HCT116 (cell line): ENCODE measurements around the gene EMC10. TPM values are rescaled to one million over a fixed set of nuclear protein-coding genes. Genes with fewer than 3 reads are reported as not detected.

ENCODE experiments used
- ATAC-seq: fragments of 200-7000 bp; cut with Tn5 transposase; 2 replicates; pipeline ENCODE4 v1.9.1; 2020; ENCODE audit warnings: mild to moderate bottlenecking, moderate library complexity
- BruUV-seq: library from RNA; stranded (reverse); fragments of 400-500 nt; replicated peaks from 2 replicates; lab custom pipeline; 2021; lab: Mats Ljungman, UMichigan
- CTCF ChIA-PET: fragments of 300-600 bp; sonication (Branson Sonifier 250); formaldehyde crosslinking; loops from one replicate; lab custom pipeline; 2021; ENCODE audit warnings: antibody characterized with exemption; lab: Charles Lee
- POLR2A ChIA-PET: fragments of 300-600, 350-600 bp; sonication (Branson Sonifier 250); formaldehyde crosslinking; loops from one replicate; lab custom pipeline; 2021; ENCODE audit warnings: antibody characterized with exemption; lab: Charles Lee
- RAD21 ChIA-PET, 2 experiments: fragments of 300-600 bp; sonication (Branson Sonifier 250); formaldehyde crosslinking; loops; one replicate each; lab custom pipeline; 2023; ENCODE audit warnings: low total read pairs in 2 of 2; ENCODE audit not compliant: uncharacterized antibody in 2 of 2, unreplicated experiment in 2 of 2, low non-redundant PET in 1 of 2; lab: Charles Lee
- DNase-seq: peaks from one replicate; pipeline ENCODE4 v3.0.0-alpha.2; 2010; ENCODE audit warnings: low read depth, low spot score
- H2AFZ ChIP-seq: fragments of 200-600 bp; shearing (Covaris generic), sonication (generic); 2 replicates; pipeline ENCODE4 v1.6.1; 2017; ENCODE audit warnings: low read depth, mixed run types, mixed read lengths, antibody characterized with exemption, low read length; ENCODE audit not compliant: poor library complexity, severe bottlenecking
- H3K27ac ChIP-seq: 2 replicates; pipeline ENCODE4 v1.5.1; 2012; ENCODE audit warnings: low read depth, low read length
- H3K27me3 ChIP-seq: fragments of 200-600 bp; sonication (generic); 2 replicates; pipeline ENCODE4 v1.6.1; 2016; ENCODE audit warnings: mixed run types, low read length, mixed read lengths; ENCODE audit not compliant: insufficient read depth
- H3K36me3 ChIP-seq, 2 experiments: fragments of 200-500 bp in 1 of 2; fragments of 200-600 bp in 1 of 2; sonication (Bioruptor generic) in 1 of 2; sonication (generic) in 1 of 2; 2 replicates each; pipeline versions ENCODE4 v1.5.1 to v1.6.1; 2014 to 2016; ENCODE audit warnings: low read length in 2 of 2, inconsistent platforms in 1 of 2, mixed read lengths in 1 of 2, mixed run types in 1 of 2; ENCODE audit not compliant: insufficient read depth in 2 of 2, control insufficient read depth in 1 of 2
- H3K4me1 ChIP-seq, 2 experiments: fragments of 200-600 bp in 1 of 2; sonication (generic) in 1 of 2; 2 replicates each; pipeline versions ENCODE4 v1.5.1 to v1.6.1; 2012 to 2017; ENCODE audit warnings: low read length in 2 of 2, inconsistent platforms in 1 of 2, mild to moderate bottlenecking in 1 of 2, mixed read lengths in 1 of 2, mixed run types in 1 of 2, moderate library complexity in 1 of 2; ENCODE audit not compliant: insufficient read depth in 2 of 2, control insufficient read depth in 1 of 2
- H3K4me2 ChIP-seq: fragments of 200-600 bp; sonication (generic); 2 replicates; pipeline ENCODE4 v1.6.1; 2017; ENCODE audit warnings: mixed run types, low read length, mixed read lengths
- H3K4me3 ChIP-seq, 2 experiments: fragments of 200-600 bp in 1 of 2; sonication (generic) in 1 of 2; replicated peaks in 1 of 2; 2 replicates each; pipeline ENCODE4 v1.5.1; 2011 to 2016; ENCODE audit warnings: low read length in 2 of 2, control low read depth in 1 of 2, low read depth in 1 of 2, mild to moderate bottlenecking in 1 of 2, mixed read lengths in 1 of 2, mixed run types in 1 of 2
- H3K79me2 ChIP-seq: fragments of 200-600 bp; sonication (generic); 2 replicates; pipeline ENCODE4 v1.6.1; 2017; ENCODE audit warnings: mild to moderate bottlenecking, mixed run types, low read length, moderate library complexity, mixed read lengths; ENCODE audit not compliant: insufficient read depth
- H3K9ac ChIP-seq: fragments of 200-600 bp; sonication (generic); 2 replicates; pipeline ENCODE4 v1.6.1; 2016; ENCODE audit warnings: low read length, mixed read lengths
- H3K9me2 ChIP-seq: fragments of 200-600 bp; sonication (generic), shearing (Covaris generic); 2 replicates; pipeline ENCODE4 v1.6.1; 2017; ENCODE audit warnings: mixed run types, mild to moderate bottlenecking, moderate library complexity; ENCODE audit not compliant: insufficient read depth
- H3K9me3 ChIP-seq, 2 experiments: fragments of 200-500 bp in 1 of 2; fragments of 200-600 bp in 1 of 2; sonication (Bioruptor generic) in 1 of 2; sonication (generic) in 1 of 2; 2 replicates each; pipeline ENCODE4 v1.6.1; 2014 to 2017; ENCODE audit warnings: low read length in 2 of 2, mixed read lengths in 2 of 2, inconsistent platforms in 1 of 2, low read depth in 1 of 2, mild to moderate bottlenecking in 1 of 2, mixed run types in 1 of 2, moderate library complexity in 1 of 2; ENCODE audit not compliant: control insufficient read depth in 1 of 2, insufficient read depth in 1 of 2
- H4K20me1 ChIP-seq: fragments of 200-600 bp; sonication (generic), shearing (Covaris generic); 2 replicates; pipeline ENCODE4 v1.6.1; 2017; ENCODE audit warnings: mixed run types, mild to moderate bottlenecking, moderate library complexity; ENCODE audit not compliant: insufficient read depth
- ATF3 ChIP-seq: IDR thresholded peaks from 2 replicates; pipeline ENCODE4 v1.6.1; 2012
- CTCF ChIP-seq, 3 experiments: fragments of 200-600 bp in 1 of 3; sonication (generic) in 1 of 3; IDR thresholded peaks in 2 of 3; conservative IDR thresholded peaks in 1 of 3; 2 replicates each; pipeline ENCODE4 v1.5.1; 2012 to 2017; ENCODE audit warnings: low read depth in 2 of 3, low read length in 2 of 3, antibody characterized with exemption in 1 of 3, borderline replicate concordance in 1 of 3, control low read depth in 1 of 3, mild to moderate bottlenecking in 1 of 3, mixed read lengths in 1 of 3, mixed run types in 1 of 3, moderate library complexity in 1 of 3; ENCODE audit not compliant: insufficient read depth in 1 of 3
- EGR1 ChIP-seq: IDR thresholded peaks from 2 replicates; pipeline ENCODE4 v1.6.1; 2012; ENCODE audit warnings: low read depth
- ELF1 ChIP-seq: IDR thresholded peaks from 2 replicates; pipeline ENCODE4 v1.6.1; 2012; ENCODE audit warnings: low read depth, borderline replicate concordance
- EZH2 ChIP-seq: fragments of 200-600 bp; sonication (generic); IDR thresholded peaks from 2 replicates; pipeline ENCODE4 v1.6.1; 2017; ENCODE audit warnings: antibody characterized with exemption, mixed run types
- EZH2phosphoT487 ChIP-seq: fragments of 200-600 bp; IDR thresholded peaks from 2 replicates; pipeline ENCODE4 v1.6.1; 2018; ENCODE audit warnings: antibody characterized with exemption, borderline replicate concordance
- FOSL1 ChIP-seq: IDR thresholded peaks from 2 replicates; pipeline ENCODE4 v1.6.1; 2012; ENCODE audit warnings: low read depth
- JUND ChIP-seq: IDR thresholded peaks from 2 replicates; pipeline ENCODE4 v1.6.1; 2012
- MAX ChIP-seq: IDR thresholded peaks from 2 replicates; pipeline ENCODE4 v1.6.1; 2012
- POLR2A ChIP-seq: IDR thresholded peaks from 2 replicates; pipeline ENCODE4 v1.7.0; 2011; ENCODE audit warnings: borderline replicate concordance; ENCODE audit not compliant: insufficient read depth, insufficient read length; ENCODE audit errors: extremely low read depth
- RAD21 ChIP-seq: IDR thresholded peaks from 2 replicates; pipeline ENCODE4 v1.6.1; 2012; ENCODE audit warnings: low read depth, mild to moderate bottlenecking
- REST ChIP-seq: IDR thresholded peaks from 2 replicates; pipeline ENCODE4 v1.6.1; 2012; ENCODE audit warnings: low read depth
- SIN3A ChIP-seq: IDR thresholded peaks from 2 replicates; pipeline ENCODE4 v1.6.1; 2012; ENCODE audit warnings: low read depth
- SP1 ChIP-seq: IDR thresholded peaks from 2 replicates; pipeline ENCODE4 v1.6.1; 2012; ENCODE audit warnings: low read depth
- ZFX ChIP-seq: fragments of 450-650 bp; IDR thresholded peaks from 2 replicates; pipeline ENCODE4 v1.6.1; 2017
- ZNF274 ChIP-seq: fragments of 200-500 bp; sonication (Bioruptor generic); IDR thresholded peaks from 2 replicates; pipeline ENCODE4 v1.6.1; 2014; ENCODE audit warnings: mild to moderate bottlenecking, low read depth, low read length, inconsistent platforms
- intact Hi-C: fragments of 100-400 bp; cut with micrococcal nuclease; formaldehyde crosslinking; loops from 2 replicates; pipeline ENCODE4 v1.10.0; 2022
- total RNA-seq: library from RNA; stranded (reverse); gene quantifications from one replicate; pipeline ENCODE4 v1.2.1, GENCODE V29; 2021; ENCODE audit not compliant: unreplicated experiment

The EMC10 gene
- total RNA-seq, 1 experiment from 2014 or later: 92.4 TPM

GRCh38 chr19:50498219-50499056, 22.1 kb downstream of the EMC10 start:
- no peaks in the 10 kb centered on the region for H3K9me2 ChIP-seq
- intact Hi-C loops: no loop called here
- CTCF ChIA-PET: no interaction called here

More at GRCh38 chr19:50498219-50499056, 22.1 kb downstream of the EMC10 start:
- RAD21 ChIA-PET: no interaction called here
- no peak for DNase-seq
- Histone ChIP-seq H3K27me3 (no peaks in the 10 kb centered on the region), H3K4me2 (no peak overlapping the region), H3K79me2 (no peaks in the 10 kb centered on the region), H3K4me1 (peaks cover 0 to 13% of the 10 kb centered on the region in 2 experiments; a peak in 3 of 4 replicates), H2AFZ (no peak overlapping the region), H3K9me3 (no peaks in the 10 kb centered on the region), H4K20me1 (no peaks in the 10 kb centered on the region), H3K27ac (no peak overlapping the region), H3K4me3 (no peak overlapping the region), H3K36me3 (no peaks in the 10 kb centered on the region), H3K9ac (no peak overlapping the region)
- no peak for ATAC-seq
- POLR2A ChIA-PET: no interaction called here
- no TSS peak for BruUV-seq
- TF ChIP-seq EZH2: no peak
- TF ChIP-seq EZH2phosphoT487: no peak
- no peak for TF ChIP-seq CTCF (IDR thresholded peaks at IDR 0.05 in 2 of 3, conservative IDR thresholded peaks at IDR 0.05 in 1 of 3; ENCODE audit: borderline replicate concordance in 1 of 3, insufficient read depth in 1 of 3, low read depth in 2 of 3, low read length in 2 of 3)
- no peak for TF ChIP-seq SP1
- TF ChIP-seq ZFX: no peak
- no peak for TF ChIP-seq REST
- no peak for TF ChIP-seq EGR1
- TF ChIP-seq MAX: no peak
- no peak for TF ChIP-seq RAD21
- no peak for TF ChIP-seq POLR2A
- TF ChIP-seq SIN3A: no peak
- TF ChIP-seq JUND: no peak
- TF ChIP-seq ZNF274: no peak
- no peak for TF ChIP-seq ATF3
- no peak for TF ChIP-seq FOSL1
- no peak for TF ChIP-seq ELF1
